Superior temporal gyrus (tissue), 1 donor: ENCODE data around the gene GDF7.
"Not testable (repeated sequence)": the region's sequence is repeated elsewhere in the genome, so short reads cannot be mapped to it uniquely, and the experiment has no call there.

Source experiments
- DNase-seq: peaks from one replicate; pipeline ENCODE4 v3.0.0-alpha.2; 2016; ENCODE audit errors: extremely low spot score

GDF7 gene

GRCh38 chr2:20698916-20699613, 32.1 kb downstream of the GDF7 start:
- DNase-seq: no peak

DNA sequence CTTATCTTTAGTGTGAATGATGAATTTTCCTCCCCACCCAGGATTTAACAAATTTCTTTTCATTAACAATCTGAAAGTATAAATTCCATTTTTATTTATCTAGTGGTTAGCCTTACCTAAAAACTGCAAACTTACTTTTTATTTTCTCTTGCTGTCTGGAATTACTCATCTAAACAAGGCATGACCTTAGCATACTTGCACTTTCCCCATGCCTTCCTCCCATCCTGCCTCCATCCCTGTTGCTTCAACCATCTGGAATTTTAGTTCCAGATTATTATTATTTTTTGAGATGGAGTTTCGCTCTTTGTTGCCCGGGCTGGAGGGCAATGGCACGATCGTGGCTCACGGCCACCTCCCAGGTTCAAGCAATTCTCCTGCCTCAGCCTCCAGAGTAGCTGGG, 35.6 kb downstream of the GDF7 start:
- DNase-seq: no peak

DNA sequence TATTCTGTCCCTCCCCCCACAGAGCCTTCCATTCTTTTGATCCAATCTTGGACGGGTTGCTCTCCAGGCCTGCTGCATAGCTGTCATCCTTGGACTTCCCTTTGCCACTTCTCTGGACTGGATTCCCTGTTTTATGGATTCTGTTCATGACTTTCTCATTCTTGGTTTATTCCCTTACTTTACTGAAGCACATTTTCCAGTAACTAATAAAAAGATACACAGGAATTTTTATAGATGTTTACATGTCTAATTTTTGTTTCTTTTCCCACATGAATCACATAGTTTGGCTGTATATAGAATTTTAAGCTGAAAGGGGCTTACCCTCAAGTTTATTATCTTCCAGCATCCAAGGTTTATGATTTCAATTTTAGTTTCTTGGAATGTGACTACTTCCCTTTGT, 37.9 kb downstream of the GDF7 start:
- no peak for DNase-seq

DNA sequence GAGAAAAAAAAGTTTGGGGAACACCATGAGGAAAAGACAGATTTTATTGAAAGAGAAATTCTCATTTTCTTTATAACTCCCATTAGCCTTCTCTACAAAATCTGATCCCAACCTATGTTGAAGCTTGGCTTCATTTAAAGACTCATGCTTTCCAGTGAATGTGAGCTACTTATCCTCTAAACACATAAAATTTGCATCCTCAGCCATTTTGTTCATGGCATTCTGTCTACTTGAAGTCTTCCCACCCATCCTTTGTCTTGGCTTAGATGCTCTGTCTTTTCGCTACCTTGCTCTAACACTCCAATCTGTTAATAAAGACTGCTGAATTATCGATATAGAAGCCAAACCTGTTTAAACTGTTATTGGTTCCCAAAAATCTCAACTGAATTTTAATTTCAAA, 39.3 kb downstream of the GDF7 start:
- DNase-seq: no peak

DNA sequence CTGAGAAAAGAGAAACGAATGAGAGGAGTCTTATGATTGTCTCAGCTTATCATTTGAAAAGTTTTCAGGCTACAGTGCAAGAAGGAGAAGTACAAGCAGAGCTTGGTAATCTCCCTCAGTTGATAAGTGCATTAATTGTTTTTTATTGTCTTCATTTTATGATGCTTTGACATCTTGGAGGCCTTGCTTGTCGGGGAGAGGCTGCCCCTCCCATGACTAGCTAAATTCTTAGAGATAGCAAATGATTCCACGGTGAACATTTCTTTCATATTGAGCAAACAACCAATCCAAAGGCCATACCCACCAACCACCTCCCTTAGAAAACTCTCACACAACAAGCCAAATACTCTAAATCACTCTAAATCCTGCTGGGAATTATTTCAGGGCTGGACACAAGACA, 39.8 kb downstream of the GDF7 start:
- DNase-seq: no peak

DNA sequence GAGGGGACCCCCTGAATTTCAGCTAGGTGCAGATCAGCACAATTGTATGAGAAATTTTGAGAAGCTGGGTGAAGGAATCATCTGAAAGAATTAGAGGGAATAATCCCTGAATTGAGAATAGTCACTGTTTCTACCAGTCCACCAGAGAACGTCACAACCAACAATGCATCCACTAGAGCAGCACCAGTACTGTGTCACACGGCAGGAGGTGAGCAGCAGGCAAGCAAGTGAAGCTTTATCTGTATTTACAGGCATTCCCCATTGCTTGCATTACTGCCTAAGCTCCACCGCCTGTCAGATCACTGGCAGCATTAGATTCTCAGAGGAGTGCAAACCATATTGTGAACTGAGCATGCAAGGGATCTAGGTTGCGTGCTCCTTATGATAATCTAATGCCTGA, 40.7 kb downstream of the GDF7 start:
- no peak for DNase-seq

DNA sequence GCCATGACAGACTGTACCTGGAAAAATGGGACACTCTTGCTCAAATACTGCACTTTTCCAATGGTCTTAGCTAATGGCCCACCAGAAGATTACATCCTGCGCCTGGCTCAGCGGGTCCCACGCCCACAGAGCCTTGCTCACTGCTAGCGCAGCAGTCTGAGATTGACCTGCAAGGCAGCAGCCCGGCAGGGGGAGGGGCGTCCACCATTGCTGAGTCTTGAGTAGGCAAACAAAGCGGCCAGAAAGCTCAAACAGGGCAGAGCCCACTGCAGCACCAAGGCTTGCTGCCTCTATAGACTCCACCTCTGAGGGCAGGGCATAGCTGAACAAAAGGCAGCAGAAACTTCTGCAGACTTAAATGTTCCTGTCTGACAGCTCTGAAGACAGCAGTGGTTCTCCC, 44.7 kb downstream of the GDF7 start:
- DNase-seq: not testable (repeated sequence)

- DNase-seq: not testable (repeated sequence)
These were observed 46.6 kb downstream of the GDF7 start for GRCh38 chr2:20713585-20713984.

DNA sequence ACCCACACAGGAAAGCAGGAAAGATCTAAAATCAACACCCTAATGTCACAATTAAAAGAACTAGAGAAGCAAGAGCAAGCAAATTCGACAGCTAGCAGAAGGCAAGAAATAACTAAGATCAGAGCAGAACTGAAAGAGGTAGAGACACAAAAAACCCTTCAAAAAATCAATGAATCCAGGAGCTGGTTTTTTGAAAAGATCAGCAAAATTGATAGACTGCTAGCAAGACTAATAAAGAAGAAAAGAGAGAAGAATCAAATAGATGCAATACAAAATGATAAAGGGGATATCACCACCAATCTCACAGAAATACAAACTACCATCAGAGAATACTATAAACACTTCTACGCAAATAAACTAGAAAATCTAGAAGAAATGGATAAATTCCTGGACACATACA, 47.5 kb downstream of the GDF7 start:
- not testable (repeated sequence) for DNase-seq

DNA sequence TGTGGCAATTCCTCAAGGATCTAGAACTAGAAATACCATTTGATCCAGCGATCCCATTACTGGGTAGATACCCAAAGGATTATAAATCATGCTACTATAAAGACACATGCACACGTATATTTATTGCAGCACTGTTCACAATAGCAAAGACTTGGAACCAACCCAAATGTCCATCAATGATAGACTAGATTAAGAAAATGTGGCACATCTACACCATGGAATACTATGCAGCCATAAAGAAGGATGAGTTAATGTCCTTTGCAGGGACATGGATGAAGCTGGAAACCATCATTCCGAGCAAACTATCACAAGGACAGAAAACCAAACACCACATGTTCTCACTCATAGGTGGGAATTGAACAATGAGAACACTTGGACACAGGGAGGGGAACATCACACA, 49.2 kb downstream of the GDF7 start:
- not testable (repeated sequence) for DNase-seq

DNA sequence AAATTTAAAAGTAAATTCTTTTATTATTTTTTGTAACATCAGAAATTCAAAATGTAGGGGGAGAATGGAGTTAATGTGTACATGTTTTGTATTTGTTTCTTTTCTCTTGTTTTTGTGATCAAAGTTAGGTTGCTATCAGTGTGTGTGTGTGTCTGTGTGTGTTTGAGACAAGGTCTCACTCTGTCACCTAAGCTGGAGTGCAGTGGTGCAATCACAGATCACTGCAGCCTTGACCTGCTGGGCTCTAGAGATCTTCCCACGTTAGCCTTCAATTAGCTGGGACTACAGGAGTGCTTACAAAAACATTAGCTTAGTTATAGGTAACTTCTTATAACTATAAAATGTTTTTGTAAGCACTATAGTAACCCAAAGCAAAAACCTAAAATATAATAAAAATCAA, 50.7 kb downstream of the GDF7 start:
- DNase-seq: no peak

DNA sequence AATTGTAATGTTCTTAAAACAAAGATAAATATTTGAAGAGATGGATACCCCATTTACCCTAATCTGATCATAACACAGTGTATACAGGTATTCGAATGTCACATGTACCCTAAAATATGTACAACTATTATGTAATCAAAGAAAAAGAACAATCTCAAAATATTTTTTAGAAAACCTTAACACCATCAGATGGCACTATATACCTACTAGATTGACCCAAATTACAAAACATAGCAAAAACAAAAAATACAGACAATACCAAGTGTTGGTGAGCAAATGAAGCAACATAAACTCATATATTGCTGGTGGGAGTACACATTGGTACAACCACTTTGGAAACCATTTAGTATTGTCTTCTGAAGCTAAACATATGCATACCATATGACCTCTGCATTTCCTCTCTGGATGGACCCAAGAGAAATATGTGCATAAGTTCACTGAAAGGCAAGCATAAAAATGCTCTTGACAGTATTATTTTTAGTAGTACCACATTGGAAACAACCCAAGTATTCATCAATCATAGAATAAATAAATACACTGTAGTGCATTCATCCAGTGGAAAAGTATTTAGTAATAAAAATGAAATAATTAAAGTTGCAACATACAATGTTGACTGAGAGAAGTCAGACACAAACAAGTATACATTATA, 55.8 kb downstream of the GDF7 start:
- DNase-seq: no peak

GRCh38 chr2:20723543-20723942, 56.6 kb downstream of the GDF7 start:
- DNase-seq: no peak

GRCh38 chr2:20724500-20725053, 57.6 kb downstream of the GDF7 start:
- DNase-seq: no peak

DNA sequence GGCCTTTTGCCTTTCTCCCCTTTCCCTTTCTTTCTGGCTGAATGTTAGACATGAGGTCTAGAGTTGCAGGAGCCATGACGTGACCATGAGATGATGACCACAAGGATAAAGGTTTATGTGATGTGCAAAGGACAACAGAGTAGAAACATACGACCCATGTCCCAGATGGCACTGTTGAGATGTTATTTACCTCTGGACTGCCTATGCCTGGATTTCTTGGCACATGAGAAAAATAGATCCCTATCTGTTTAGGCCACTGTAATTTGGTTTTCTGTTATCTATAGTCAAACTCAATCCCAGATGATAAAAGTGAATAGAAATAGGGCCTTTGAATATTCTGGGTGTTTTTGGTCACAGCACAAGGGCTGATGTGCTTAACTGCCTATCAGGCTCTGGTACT, 58.8 kb downstream of the GDF7 start:
- DNase-seq: no peak

DNA sequence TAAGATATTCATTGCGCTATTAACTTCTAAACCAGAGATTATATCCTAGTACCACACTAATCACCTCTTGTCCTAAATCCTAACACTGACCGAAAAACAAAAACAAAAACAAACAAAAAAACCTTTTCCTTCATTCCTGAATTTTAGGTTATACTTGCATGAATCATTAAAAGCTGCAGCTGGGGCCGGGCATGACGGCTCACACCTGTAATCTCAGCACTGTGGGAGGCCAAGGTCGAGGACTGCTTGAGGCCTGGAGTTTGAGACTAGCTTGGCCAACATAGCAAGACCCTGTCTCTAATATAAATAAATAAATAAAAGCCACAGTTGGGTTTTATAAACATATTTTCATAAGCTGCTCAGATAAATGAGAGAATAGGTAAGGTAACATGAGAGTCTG, 60.0 kb downstream of the GDF7 start:
- no peak for DNase-seq

DNA sequence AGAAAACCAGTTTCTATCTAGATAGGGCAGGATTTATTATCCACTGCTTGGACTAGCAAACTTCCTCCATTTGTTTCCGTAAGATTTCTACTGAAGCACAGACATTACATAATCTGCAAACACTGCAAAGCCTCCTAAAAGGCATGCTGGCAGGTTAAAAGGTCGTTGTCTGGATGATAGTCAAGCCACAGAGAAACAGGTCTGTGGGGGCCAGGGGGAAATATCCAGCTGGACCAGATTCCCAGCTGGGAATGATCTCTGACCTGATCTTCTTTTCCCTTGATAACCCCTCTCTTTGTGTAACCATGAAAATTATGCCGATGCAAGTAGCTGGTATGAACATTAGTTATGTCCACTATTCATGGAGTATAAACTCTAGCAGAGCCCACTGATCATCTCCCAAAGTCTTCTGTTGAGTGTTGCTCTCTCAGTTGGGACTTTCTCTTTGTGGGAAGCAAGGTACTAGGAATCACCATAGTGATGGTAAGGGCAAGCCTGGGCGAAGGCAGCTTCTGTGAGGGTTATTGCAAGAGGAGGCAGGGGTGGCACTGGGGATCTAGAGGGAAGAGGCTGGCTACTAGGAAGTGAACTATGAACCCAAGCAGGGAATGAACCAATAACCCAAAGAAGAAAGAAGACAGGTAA, 61.3 kb downstream of the GDF7 start:
- DNase-seq: no peak
